Activated CD4-positive, alpha-beta T cell treated with anti-CD3 and anti-CD28 coated beads for 24 hours (primary cell): ENCODE measurements around the gene RIIAD1.
"Not testable (repeated sequence)": the region's sequence is repeated elsewhere in the genome, so short reads cannot be mapped to it uniquely, and the experiment has no call there.

Source experiments
- DNase-seq, 2 donors: peaks; one replicate each; pipeline ENCODE4 v3.0.0-alpha.2; 2020; ENCODE audit warnings: low read depth in 2 of 2

RIIAD1 gene

DNA sequence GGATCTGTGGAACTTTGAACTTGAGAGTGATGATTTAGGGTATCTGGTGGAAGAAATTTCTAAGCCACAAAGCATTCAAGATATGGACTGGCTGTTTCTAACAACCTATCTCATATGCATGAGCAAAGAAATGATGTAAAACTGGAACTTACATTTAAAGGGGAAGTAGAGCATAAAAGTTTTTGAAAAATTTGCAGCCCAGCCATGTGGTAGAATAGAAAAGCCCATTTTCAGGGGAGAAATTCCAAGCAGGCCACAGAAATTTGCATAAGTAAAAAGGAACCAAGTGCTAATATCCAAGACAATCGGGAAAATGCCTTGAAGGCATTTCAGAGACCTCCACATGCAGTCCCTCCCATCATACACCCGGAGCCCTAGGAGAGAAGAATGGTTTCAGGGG lies 15.7 kb downstream of the RIIAD1 start:
- no peak for DNase-seq

DNA sequence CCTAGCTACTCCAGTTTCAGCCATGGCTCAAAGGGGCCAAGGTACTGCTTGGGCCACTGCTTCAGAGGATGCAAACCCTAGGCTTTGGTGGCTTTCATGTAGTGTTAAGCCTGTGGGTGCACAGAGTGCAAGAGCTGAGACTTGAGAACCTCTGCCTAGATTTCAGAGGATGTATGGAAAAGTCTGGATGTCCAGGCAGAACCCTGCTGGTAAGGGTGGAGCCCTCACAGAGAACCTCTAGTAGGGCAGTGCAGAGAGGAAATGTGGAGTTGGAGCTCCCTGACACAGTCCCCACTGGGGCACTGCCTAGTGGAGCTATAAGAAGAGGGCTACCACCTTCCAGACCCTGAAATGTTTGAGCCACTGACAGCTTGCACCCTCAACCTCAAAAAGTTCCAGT lies 16.2 kb downstream of the RIIAD1 start:
- DNase-seq, result no peak

DNA sequence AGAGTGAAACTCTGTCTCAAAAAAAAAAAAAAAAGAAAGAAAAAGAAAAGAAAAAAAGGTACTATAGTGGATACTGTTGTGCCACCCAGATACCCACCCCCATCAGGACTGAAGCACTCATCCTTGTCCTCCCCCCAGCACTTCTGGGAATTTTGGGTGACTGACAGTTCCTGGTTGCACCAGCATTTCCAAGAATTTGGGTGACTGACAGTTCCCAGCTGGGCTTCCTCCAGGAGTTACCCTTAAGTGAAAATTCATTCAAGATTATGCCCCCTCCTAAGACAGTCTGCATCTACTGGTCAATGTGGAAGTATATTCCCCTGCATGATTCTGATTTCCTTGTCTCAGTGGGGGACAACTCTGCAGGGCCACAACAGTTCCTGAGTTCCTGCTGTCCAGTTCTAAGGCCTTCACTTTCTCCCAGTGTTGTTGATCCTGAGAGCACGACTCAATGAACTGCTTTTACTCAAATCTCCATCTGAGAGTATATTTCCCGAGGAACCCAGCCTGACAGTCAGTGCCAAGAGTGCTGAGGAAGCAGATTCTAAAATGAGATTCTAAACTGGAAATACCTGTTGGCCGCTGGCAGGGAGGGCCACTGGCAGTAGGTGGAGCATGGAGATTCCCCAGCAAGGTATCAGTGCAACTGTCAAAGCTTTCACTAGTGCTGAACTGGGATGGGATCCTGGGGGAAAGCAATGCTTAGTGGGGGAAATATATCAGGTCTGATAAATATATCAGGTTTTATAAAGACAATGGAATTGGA lies 18.5 kb downstream of the RIIAD1 start:
- no peak for DNase-seq

- DNase-seq, result no peak
Observed at GRCh38 chr1:151741516-151741915, 20.2 kb downstream of the RIIAD1 start.

- DNase-seq, result no peak
Observed at GRCh38 chr1:151756291-151756690, 35.0 kb downstream of the RIIAD1 start.

DNA sequence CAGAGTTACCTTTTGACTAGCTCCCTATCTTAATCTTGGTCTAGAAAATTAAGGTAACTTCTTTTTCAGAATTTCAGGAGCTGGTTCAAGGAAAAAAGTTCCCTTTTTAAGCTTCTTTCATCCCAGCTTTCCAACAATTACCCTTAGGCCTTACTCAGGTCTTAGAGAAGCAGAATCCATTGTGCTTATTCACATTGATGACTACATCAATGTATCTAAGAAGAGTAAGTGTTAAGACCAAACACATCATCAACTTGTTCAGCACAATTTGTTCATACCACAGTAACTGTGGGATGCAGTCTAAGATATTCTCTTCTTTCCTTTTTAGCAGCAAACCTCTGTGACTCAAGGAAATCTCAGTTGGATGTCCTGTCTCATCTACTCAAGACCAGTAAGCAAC lies 37.9 kb downstream of the RIIAD1 start:
- no peak for DNase-seq

DNA sequence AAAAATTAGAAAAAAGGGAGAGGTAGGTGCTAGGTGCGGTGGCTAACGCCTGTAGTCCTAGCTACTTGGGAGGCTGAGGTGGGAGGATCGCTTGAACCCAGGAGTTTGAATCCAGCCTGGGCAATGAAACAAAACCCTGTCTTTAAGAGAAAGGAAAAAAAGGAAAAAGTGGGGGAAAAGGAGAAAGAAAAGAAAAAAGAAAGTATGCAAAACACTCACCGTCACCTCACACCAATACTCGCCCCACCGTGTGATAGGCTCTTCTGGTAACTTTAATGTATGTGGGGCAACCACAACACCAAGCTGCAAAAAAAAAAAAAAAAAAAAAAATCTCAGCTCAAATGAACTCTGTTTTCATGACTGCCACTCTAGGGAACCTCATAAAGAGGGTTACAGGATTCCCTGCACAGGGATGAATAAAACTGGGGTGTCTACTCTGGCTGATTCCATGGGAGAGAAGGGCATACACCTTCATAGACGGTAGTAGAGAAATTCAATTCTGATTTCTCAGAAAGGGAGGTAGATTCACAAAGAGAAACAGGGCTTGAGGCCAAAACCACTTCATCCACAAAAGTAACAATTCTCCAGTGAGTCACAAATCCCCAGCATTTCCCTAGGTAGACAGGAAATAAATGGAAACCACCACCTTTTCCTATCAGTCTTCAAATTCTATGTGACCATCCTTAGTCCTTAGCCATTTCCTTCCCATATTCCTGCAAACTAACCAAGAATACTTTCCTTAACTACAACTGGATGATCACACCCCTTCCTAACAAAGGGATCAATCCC lies 39.5 kb downstream of the RIIAD1 start:
- no peak for DNase-seq

DNA sequence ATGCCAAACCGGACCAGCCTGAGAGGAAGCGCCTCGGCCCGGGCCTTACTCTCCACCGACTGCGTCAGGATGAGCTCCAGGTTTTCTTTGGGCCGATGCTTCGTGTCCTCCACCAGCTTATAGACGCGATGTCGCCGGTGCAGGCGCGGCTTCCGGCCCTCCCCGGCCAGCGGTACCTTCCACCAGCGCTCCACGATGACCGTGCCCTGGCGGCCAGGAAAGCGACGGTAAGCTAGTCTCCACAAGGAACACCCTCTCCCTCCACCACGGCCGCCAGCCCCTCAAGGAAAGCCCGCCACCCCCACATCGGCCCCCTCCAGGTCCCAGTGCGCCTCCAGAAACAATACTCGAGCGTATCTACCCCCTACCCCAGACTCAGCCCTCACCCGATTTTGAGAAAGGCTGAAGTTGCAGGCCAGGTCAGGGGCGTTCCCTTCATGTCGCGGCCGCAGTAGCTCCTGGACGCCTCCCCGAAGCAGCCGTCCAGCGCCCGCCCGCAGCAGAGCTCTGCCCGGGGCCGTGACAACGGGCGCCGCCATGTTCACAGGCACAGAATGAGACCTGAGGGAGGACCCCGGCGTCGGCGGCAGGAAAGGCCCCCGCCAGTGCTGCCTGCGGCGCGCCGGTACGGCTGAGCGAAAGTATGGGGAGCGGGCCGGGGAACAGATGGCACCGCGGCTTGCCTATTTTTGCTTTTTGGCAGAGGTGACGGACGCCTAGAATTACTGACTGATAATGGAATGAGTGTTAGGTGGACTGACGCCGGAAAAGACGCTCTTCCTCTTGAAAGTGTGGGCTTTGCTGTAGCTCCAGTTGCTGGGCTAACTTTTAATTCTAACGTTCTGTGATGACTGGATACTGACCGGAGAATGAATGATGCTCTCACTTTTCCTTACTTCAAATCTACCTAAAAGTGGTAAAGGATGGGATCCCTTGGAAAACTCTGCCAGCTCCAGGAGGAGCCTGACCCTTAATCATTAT lies 41.9 kb downstream of the RIIAD1 start, which contains the start of gene MRPL9:
Gene MRPL9 (minus strand): TSS at position 556 of the 981 bp plus-strand sequence. CDS start 17 bp downstream, at position 539.
- peak; percentile 76 to 79 for DNase-seq

GRCh38 chr1:151763990-151764389 lies 42.7 kb downstream of the RIIAD1 start:
- no peak for DNase-seq

DNA sequence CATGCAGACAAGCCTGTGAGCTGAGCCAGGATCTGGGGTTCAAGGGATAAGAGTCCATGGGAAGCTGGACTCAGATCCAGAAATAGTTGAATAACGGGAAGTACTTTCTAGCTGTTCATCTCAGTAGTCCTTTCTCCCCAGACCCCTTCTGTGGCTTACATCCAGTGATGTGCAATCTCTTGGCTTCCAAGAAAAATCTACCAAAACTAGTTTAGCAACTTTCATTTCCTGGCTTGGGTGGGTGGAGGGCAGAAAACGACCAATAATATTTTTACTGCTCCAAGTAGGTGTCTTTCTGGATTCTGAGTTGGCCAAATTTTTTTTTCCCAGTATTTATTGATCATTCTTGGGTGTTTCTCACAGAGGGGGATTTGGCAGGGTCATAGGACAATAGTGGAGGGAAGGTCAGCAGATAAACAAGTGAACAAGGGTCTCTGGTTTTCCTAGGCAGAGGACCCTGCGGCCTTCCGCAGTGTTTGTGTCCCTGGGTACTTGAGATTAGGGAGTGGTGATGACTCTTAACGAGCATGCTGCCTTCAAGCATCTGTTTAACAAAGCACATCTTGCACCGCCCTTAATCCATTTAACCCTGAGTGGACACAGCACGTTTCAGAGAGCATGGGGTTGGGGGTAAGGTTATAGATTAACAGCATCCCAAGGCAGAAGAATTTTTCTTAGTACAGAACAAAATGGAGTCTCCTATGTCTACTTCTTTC lies 47.2 kb downstream of the RIIAD1 start:
- not testable (repeated sequence) for DNase-seq

- DNase-seq, result not testable (repeated sequence)
Observed at GRCh38 chr1:151769270-151769669, 47.9 kb downstream of the RIIAD1 start.

- no peak for DNase-seq
Observed at GRCh38 chr1:151773702-151774101, 52.4 kb downstream of the RIIAD1 start.

GRCh38 chr1:151774256-151774922 lies 53.1 kb downstream of the RIIAD1 start:
- no peak for DNase-seq

DNA sequence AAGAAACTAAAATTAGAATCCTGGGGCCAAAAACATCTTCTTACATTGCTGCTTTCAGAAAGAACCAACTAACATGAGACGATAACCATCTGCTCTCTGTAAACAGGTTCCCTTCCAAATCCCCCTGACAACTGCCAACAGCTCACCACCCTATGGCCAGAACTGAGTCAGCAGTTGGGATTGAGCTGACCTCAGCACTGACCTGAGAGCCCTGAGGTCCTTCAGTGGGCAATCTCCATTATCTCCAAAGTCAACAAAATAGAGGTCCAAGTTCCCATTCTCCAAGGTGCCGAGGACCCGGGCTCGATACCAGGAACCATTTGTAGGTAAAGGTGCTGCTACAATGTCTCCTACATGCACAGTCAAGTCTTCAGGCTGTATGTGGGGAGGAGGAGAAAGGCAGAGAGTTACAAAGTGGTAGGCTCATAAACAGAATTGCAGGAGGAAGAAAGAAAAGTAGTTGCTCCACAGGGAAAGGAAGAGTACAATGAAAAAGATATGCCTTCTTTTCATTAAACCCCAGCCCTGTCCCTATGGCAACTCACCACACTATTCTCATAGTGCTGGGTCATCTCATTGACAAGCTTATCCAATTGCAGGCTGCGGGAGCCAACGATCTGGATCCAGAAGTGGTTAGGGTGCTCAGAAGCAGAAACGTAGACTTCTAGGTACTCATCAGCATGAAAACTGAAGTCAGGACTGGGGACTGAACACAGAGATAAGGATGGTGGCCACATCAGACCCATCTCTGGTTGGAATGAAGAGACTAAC lies 54.8 kb downstream of the RIIAD1 start:
- no peak for DNase-seq

GRCh38 chr1:151776665-151777062 lies 55.3 kb downstream of the RIIAD1 start:
- DNase-seq, result no peak

- no peak for DNase-seq
Observed at GRCh38 chr1:151777317-151777716, 56.0 kb downstream of the RIIAD1 start.
